WERI-Rb-1 (cell line): ENCODE measurements around the gene IDH2.

Experiments
- DNase-seq: peaks from one replicate; pipeline ENCODE4 v3.0.0-alpha.2; 2020
- H3K27ac ChIP-seq: fragments of 250-450 bp; sonication (Bioruptor Pico); 2 replicates; pipeline ENCODE4 v1.5.1; 2020; ENCODE audit warnings: mild to moderate bottlenecking, moderate library complexity
- H3K27me3 ChIP-seq: fragments of 250-450 bp; sonication (Bioruptor Pico); 2 replicates; pipeline ENCODE4 v1.5.1; 2021; ENCODE audit warnings: mild to moderate bottlenecking, low read depth, moderate library complexity; ENCODE audit not compliant: insufficient read depth, severe bottlenecking
- H3K36me3 ChIP-seq: fragments of 250-450 bp; sonication (Bioruptor Pico); 2 replicates; pipeline ENCODE4 v1.5.1; 2020; ENCODE audit warnings: mild to moderate bottlenecking, moderate library complexity
- H3K4me3 ChIP-seq: 2 replicates; pipeline ENCODE4 v1.5.1; 2011; ENCODE audit warnings: low read depth, mild to moderate bottlenecking, control low read depth, low read length
- H3K9me3 ChIP-seq: fragments of 250-450 bp; sonication (Bioruptor Pico); 2 replicates; pipeline ENCODE4 v1.5.1; 2021; ENCODE audit warnings: mild to moderate bottlenecking, moderate library complexity; ENCODE audit not compliant: severe bottlenecking
- TF ChIP-seq, protein P1 (sequence below): IDR thresholded peaks from 2 replicates; pipeline ENCODE4 v1.5.1; 2011; ENCODE audit warnings: low read depth, mild to moderate bottlenecking, control low read depth, inconsistent platforms, low read length

The IDH2 gene

DNA sequence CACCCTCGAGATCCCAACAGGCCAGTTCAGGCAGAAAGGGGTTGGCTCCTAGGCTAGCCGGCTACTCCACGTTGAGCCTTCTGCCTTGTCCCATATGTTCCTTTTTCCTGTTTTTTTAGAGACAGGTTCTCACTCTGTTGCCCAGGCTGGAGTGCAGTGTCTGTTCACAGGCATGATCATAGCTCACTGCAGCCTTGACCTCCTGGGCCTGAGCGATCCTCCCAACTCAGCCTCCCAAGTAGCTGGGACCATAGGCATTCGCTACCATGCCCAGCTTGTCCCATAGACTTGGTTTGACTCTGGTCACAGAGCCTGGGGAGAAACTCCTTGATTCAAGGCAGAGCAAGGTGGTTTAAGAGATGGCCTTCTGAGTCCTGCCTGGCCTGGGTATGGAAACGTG, 68.8 kb downstream of the IDH2 start:
- H3K27ac ChIP-seq, result no peak overlapping the region
- no peaks in the 10 kb centered on the region for H3K36me3 ChIP-seq
- TF ChIP-seq, protein P1, sequence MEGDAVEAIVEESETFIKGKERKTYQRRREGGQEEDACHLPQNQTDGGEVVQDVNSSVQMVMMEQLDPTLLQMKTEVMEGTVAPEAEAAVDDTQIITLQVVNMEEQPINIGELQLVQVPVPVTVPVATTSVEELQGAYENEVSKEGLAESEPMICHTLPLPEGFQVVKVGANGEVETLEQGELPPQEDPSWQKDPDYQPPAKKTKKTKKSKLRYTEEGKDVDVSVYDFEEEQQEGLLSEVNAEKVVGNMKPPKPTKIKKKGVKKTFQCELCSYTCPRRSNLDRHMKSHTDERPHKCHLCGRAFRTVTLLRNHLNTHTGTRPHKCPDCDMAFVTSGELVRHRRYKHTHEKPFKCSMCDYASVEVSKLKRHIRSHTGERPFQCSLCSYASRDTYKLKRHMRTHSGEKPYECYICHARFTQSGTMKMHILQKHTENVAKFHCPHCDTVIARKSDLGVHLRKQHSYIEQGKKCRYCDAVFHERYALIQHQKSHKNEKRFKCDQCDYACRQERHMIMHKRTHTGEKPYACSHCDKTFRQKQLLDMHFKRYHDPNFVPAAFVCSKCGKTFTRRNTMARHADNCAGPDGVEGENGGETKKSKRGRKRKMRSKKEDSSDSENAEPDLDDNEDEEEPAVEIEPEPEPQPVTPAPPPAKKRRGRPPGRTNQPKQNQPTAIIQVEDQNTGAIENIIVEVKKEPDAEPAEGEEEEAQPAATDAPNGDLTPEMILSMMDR, result no peak
- no peak for DNase-seq
- H3K9me3 ChIP-seq, result no peaks in the 10 kb centered on the region
- H3K4me3 ChIP-seq, result no peak overlapping the region
- H3K27me3 ChIP-seq, result no peaks in the 10 kb centered on the region
